ENCODE data around the gene CGB8.

CGB8 gene

DNA sequence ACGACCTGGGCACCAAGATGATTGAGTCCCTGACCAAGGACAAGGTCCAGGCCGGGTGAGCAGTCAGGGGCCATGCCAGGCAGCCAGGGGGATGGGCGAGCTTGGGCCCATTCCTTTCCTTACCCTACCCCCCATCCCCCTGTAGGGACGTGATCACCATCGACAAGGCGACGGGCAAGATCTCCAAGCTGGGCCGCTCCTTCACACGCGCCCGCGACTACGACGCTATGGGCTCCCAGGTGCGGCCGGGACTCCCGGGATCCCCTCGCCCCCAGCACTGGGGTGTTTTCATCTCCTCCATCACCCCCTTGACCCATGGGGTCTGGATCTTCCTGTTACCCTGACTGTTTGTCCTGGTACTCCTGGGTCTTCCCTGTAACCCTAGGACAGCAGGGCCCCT is 39.1 kb downstream of the CGB8 start:
- Histone ChIP-seq H3K27ac (ENCODE audit: low read length) (no peak overlapping the region), H3K4me1 (ENCODE audit: insufficient read depth, low read length) (no peaks in the 10 kb centered on the region), H3K9me3 (ENCODE audit: insufficient read depth, low read length, severe bottlenecking) (no peaks in the 10 kb centered on the region), H3K79me2 (ENCODE audit: insufficient read depth, low read length) (no peaks in the 10 kb centered on the region), H3K4me2 (ENCODE audit: insufficient read depth, low read length) (no peak overlapping the region), H2AFZ (ENCODE audit: low read depth, low read length) (no peak overlapping the region), H3K9ac (ENCODE audit: low read depth, low read length) (no peak overlapping the region), H4K20me1 (ENCODE audit: insufficient read depth, low read length) (peaks cover 24% of the 10 kb centered on the region), H3K36me3 (ENCODE audit: insufficient read depth, low read length) (peaks cover 85% of the 10 kb centered on the region), H3K27me3 (ENCODE audit: insufficient read depth, low read length, poor library complexity) (no peaks in the 10 kb centered on the region), H3K4me3 (ENCODE audit: low read depth in 1 of 2, low read length in 2 of 2) (no peak overlapping the region)
- ATAC-seq (ENCODE audit: insufficient read depth, low read depth) (no peak), DNase-seq (no peak)
- TF ChIP-seq, protein P1, sequence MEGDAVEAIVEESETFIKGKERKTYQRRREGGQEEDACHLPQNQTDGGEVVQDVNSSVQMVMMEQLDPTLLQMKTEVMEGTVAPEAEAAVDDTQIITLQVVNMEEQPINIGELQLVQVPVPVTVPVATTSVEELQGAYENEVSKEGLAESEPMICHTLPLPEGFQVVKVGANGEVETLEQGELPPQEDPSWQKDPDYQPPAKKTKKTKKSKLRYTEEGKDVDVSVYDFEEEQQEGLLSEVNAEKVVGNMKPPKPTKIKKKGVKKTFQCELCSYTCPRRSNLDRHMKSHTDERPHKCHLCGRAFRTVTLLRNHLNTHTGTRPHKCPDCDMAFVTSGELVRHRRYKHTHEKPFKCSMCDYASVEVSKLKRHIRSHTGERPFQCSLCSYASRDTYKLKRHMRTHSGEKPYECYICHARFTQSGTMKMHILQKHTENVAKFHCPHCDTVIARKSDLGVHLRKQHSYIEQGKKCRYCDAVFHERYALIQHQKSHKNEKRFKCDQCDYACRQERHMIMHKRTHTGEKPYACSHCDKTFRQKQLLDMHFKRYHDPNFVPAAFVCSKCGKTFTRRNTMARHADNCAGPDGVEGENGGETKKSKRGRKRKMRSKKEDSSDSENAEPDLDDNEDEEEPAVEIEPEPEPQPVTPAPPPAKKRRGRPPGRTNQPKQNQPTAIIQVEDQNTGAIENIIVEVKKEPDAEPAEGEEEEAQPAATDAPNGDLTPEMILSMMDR (IDR thresholded peaks at IDR 0.05; ENCODE audit: borderline replicate concordance, extremely low read depth, low read length, poor library complexity, severe bottlenecking): no peak
- TF ChIP-seq EZH2 (IDR thresholded peaks at IDR 0.05; ENCODE audit: borderline replicate concordance, low read depth, low read length, severe bottlenecking): no peak

DNA sequence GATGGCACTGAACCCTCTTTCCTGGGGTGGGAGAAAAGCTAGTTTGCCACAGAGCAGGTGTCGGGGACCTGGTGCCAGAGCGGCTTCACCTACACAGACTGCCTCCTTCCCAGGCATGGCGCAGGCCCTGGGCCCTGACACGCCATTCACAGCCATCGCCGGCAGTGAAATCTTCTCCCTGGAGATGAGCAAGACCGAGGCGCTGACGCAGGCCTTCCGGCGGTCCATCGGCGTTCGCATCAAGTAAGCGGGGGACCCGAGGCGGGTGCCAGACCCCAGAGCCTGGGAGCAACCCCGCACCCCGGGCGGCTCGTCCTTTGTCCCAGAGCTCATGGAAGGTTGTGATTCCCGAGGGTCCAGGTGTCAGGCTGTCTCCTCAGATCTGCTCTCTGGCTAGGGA is 42.0 kb downstream of the CGB8 start:
- no peak for ATAC-seq (ENCODE audit: insufficient read depth, low read depth)
- no peaks in the 10 kb centered on the region for H3K27me3 ChIP-seq (ENCODE audit: insufficient read depth, low read length, poor library complexity)
- no peak for DNase-seq
- H2AFZ ChIP-seq (ENCODE audit: low read depth, low read length): no peak overlapping the region
- H3K9me3 ChIP-seq (ENCODE audit: insufficient read depth, low read length, severe bottlenecking): no peaks in the 10 kb centered on the region
- H3K4me1 ChIP-seq (ENCODE audit: insufficient read depth, low read length): no peaks in the 10 kb centered on the region
- no peak overlapping the region for H3K9ac ChIP-seq (ENCODE audit: low read depth, low read length)
- TF ChIP-seq, protein P1 (IDR thresholded peaks at IDR 0.05; ENCODE audit: borderline replicate concordance, extremely low read depth, low read length, poor library complexity, severe bottlenecking): no peak
- TF ChIP-seq EZH2 (IDR thresholded peaks at IDR 0.05; ENCODE audit: borderline replicate concordance, low read depth, low read length, severe bottlenecking): no peak
- no peak overlapping the region for H3K27ac ChIP-seq (ENCODE audit: low read length)
- H3K79me2 ChIP-seq (ENCODE audit: insufficient read depth, low read length): no peaks in the 10 kb centered on the region
- H3K4me3 ChIP-seq (ENCODE audit: low read depth in 1 of 2, low read length in 2 of 2): no peak overlapping the region
- peaks cover 19% of the 10 kb centered on the region for H4K20me1 ChIP-seq (ENCODE audit: insufficient read depth, low read length)
- H3K36me3 ChIP-seq (ENCODE audit: insufficient read depth, low read length): peaks cover 87% of the 10 kb centered on the region
- H3K4me2 ChIP-seq (ENCODE audit: insufficient read depth, low read length): no peak overlapping the region

DNA sequence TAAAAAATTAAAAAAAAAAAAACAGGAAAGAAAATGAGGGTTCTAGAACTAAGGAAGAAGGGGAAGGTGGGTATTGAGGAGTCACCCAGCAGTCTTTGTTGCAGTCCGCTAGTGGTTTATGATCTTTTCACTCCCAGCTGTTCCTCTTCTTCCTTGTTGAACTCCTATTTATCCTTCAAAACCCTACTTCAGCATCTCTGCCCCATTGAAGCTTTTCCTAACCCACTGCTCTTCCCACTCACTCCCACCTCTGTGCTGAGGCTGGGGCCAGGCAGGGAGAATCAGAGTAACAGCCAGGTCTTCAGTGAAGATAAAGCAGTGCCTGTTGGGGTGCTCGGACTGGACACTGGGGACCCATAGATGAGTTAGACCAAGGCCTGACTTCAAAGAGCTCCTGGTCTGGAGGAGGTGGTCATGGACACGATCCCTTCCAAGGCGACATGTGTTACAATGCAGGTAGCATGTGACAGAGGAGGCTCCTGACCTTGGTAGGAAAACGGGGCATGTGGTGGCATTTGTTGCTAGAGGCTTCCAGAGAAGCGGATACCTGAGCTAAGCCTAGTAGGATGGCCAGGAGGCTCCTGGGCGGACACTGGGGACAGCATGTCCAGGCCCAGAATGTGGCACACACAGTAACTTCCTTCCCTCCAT is 43.8 kb downstream of the CGB8 start:
- Histone ChIP-seq H3K27me3 (ENCODE audit: insufficient read depth, low read length, poor library complexity) (no peaks in the 10 kb centered on the region), H3K4me2 (ENCODE audit: insufficient read depth, low read length) (no peak overlapping the region), H3K4me1 (ENCODE audit: insufficient read depth, low read length) (no peaks in the 10 kb centered on the region), H3K4me3 (ENCODE audit: low read depth in 1 of 2, low read length in 2 of 2) (no peak overlapping the region), H4K20me1 (ENCODE audit: insufficient read depth, low read length) (peaks cover 9% of the 10 kb centered on the region), H3K79me2 (ENCODE audit: insufficient read depth, low read length) (peaks cover 4% of the 10 kb centered on the region; the same call in 1 of the 2 replicates), H2AFZ (ENCODE audit: low read depth, low read length) (no peak overlapping the region), H3K36me3 (ENCODE audit: insufficient read depth, low read length) (peaks cover 79% of the 10 kb centered on the region), H3K9me3 (ENCODE audit: insufficient read depth, low read length, severe bottlenecking) (no peaks in the 10 kb centered on the region), H3K27ac (ENCODE audit: low read length) (no peak overlapping the region), H3K9ac (ENCODE audit: low read depth, low read length) (no peak overlapping the region)
- TF ChIP-seq, protein P1 (IDR thresholded peaks at IDR 0.05; ENCODE audit: borderline replicate concordance, extremely low read depth, low read length, poor library complexity, severe bottlenecking): no peak
- TF ChIP-seq EZH2 (IDR thresholded peaks at IDR 0.05; ENCODE audit: borderline replicate concordance, low read depth, low read length, severe bottlenecking): no peak
- no peak for DNase-seq
- ATAC-seq (ENCODE audit: insufficient read depth, low read depth): no peak
